NB4 (cell line): ENCODE results near the gene PIAS2.

Experiments used
- DNase-seq: peaks from one replicate; pipeline ENCODE4 v3.0.0; 2010; ENCODE audit warnings: low read depth
- H3K4me3 ChIP-seq: one replicate; pipeline ENCODE4 v1.5.1; 2011; ENCODE audit warnings: mild to moderate bottlenecking, low read depth, low read length, moderate library complexity
- MAX ChIP-seq: IDR thresholded peaks from 2 replicates; pipeline ENCODE4 v1.6.1; 2011; ENCODE audit warnings: low read depth, low read length
- MYC ChIP-seq: IDR thresholded peaks from 2 replicates; pipeline ENCODE4 v1.6.1; 2011; ENCODE audit warnings: low read depth, low read length
- POLR2A ChIP-seq: IDR thresholded peaks from 2 replicates; pipeline ENCODE4 v1.6.1; 2011; ENCODE audit warnings: mild to moderate bottlenecking; ENCODE audit not compliant: insufficient read length; ENCODE audit errors: extremely low read depth
- TF ChIP-seq, protein P1 (sequence below): IDR thresholded peaks from one replicate; pipeline ENCODE4 v1.5.1; 2012; ENCODE audit warnings: low read depth, low read length

Gene PIAS2

GRCh38 chr18:46768166-46768921 is 149.0 kb downstream of the PIAS2 start:
- TF ChIP-seq MAX, result no peak
- TF ChIP-seq MYC, result no peak
- no peak for TF ChIP-seq POLR2A
- TF ChIP-seq, protein P1, sequence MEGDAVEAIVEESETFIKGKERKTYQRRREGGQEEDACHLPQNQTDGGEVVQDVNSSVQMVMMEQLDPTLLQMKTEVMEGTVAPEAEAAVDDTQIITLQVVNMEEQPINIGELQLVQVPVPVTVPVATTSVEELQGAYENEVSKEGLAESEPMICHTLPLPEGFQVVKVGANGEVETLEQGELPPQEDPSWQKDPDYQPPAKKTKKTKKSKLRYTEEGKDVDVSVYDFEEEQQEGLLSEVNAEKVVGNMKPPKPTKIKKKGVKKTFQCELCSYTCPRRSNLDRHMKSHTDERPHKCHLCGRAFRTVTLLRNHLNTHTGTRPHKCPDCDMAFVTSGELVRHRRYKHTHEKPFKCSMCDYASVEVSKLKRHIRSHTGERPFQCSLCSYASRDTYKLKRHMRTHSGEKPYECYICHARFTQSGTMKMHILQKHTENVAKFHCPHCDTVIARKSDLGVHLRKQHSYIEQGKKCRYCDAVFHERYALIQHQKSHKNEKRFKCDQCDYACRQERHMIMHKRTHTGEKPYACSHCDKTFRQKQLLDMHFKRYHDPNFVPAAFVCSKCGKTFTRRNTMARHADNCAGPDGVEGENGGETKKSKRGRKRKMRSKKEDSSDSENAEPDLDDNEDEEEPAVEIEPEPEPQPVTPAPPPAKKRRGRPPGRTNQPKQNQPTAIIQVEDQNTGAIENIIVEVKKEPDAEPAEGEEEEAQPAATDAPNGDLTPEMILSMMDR, result no peak
- no peak for DNase-seq

DNA sequence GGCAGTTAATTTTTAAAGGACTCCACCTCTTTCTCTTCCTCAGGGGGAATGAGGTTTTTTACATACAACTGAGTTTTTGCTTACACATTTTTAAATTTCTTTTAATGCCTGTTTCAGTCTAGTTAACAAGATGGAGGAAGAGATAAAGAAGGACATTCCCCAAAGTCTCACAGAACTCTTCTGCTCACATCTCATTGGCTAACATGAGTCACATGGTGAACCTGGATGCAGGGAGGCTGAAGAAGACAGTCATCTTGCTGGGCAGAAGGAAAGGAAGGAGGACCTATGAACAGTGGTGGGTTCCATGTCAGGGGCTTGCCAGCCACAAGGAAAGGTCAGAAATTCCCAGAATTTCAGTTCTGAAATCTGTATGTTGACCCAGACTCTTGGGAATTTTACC is 150.1 kb downstream of the PIAS2 start:
- DNase-seq, result no peak
- no peak overlapping the region for H3K4me3 ChIP-seq
- TF ChIP-seq POLR2A (no peak), MAX (no peak), MYC (no peak)
- TF ChIP-seq, protein P1, result no peak

More at GRCh38 chr18:46768166-46768921, 149.0 kb downstream of the PIAS2 start:
- no peak overlapping the region for H3K4me3 ChIP-seq

DNA sequence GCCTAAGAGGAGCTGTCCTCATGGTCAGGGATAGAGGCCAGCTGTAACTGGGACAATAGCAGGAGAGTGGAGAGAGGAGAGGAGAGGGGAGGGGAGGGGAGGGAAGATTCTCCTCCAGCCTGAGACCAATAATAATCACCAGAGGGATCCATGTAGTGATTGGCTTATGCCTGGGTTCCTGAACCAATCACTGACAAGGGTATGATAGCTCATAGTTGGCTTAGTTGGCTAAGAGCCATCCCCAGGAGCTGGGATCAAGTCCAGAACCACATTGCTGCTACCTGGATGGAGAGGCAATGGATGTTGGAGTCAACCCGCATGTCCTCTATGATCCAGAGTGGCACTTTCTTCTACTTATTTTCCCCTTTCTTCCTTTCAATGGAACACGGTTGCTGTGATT is 152.7 kb downstream of the PIAS2 start:
- no peak for TF ChIP-seq POLR2A
- TF ChIP-seq, protein P1, result no peak
- TF ChIP-seq MYC, result no peak
- no peak for TF ChIP-seq MAX

GRCh38 chr18:46761059-46761769 is 156.1 kb downstream of the PIAS2 start:
- no peak overlapping the region for H3K4me3 ChIP-seq
- no peak for DNase-seq
- TF ChIP-seq MYC (no peak), POLR2A (no peak), MAX (no peak)
- TF ChIP-seq, protein P1, result no peak

More for the DNA sequence above, 152.7 kb downstream of the PIAS2 start:
- H3K4me3 ChIP-seq, result no peak overlapping the region
- no peak for DNase-seq

DNA sequence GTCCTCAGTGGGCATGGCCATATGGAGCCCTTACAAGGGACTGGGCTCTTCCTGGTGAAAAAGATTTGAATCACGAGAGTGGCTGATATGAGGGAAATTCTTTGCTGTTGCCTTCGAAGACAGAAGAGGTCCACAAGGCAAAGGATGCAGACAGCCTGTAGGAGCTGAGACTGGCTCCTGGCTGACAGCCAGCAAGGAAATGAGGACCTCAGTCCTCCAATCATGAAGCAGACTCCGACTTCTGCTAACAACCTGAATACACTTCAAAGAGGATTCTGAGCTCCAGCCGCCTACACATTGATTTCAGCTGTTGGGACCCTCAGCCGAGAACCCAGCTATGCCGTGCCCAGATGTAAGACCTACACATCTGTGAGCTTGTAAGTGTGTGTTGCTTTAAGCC is 157.4 kb downstream of the PIAS2 start:
- no peak for DNase-seq
- no peak for TF ChIP-seq MAX
- no peak for TF ChIP-seq MYC
- TF ChIP-seq, protein P1, result no peak
- TF ChIP-seq POLR2A, result no peak
- H3K4me3 ChIP-seq, result no peak overlapping the region
